ENCODE data around the gene ZFP36L2.
A peak's percentile ranks its signal among the peaks of the same experiment; 100 is the strongest.

ZFP36L2 gene

DNA sequence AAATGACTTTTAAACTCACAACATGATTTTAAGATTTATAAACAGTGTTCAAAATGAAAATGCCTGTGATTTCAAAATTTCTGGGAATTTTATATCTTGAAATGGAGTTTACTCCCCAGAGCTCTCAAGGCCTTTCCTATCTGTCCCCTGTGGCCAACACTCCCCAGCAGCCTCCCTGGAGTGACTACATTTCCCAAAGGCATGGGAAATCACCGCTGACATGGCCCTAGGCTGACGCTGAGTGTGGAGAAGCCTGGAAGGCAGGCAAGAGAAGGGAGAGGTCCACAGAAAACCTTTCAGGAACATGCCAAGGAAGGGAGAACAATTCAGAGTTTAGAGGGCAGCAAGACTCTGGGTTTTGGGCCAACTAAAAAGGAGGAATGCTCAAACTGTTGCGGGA is 20.2 kb upstream of the ZFP36L2 start:
- no peak for DNase-seq

DNA sequence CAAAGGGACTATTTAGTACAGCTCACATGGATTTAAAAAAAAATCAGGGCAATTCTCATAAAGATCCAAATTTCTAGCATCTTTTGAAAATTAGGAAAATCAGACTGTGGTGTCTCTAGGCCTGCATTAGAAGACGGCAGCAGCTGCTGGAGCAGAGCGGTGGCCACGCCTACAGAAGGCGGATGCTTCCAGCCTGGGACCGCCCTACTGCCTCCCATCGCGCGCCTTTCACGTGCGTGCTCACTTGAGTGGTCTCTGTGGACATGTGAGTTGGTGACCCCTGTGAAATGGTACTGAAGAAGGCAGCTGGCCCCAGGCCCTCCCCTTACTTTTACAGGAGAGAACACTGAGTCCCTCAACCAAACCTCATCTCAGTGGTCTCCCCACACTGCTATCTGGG is 15.2 kb upstream of the ZFP36L2 start:
- DNase-seq: no peak

DNA sequence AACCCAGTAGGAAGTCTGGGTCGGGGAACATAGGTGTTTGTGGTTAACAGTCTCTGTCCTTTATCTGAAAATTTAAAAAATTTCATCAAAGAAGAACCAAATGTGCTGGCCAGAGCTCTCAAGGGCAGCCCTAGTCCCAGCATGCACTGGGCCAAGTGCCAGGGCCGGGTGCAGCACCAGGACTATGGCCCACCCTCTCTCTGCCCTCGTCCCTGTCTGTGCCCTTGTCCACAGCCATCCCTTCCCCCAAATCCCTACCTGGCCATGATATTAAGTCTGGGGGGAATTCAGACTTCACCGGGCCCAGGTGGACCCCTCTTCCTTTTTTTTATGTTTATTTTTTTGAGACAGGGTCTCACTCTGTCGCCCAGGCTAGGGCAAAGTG is 14.4 kb upstream of the ZFP36L2 start:
- no peak for DNase-seq

DNA sequence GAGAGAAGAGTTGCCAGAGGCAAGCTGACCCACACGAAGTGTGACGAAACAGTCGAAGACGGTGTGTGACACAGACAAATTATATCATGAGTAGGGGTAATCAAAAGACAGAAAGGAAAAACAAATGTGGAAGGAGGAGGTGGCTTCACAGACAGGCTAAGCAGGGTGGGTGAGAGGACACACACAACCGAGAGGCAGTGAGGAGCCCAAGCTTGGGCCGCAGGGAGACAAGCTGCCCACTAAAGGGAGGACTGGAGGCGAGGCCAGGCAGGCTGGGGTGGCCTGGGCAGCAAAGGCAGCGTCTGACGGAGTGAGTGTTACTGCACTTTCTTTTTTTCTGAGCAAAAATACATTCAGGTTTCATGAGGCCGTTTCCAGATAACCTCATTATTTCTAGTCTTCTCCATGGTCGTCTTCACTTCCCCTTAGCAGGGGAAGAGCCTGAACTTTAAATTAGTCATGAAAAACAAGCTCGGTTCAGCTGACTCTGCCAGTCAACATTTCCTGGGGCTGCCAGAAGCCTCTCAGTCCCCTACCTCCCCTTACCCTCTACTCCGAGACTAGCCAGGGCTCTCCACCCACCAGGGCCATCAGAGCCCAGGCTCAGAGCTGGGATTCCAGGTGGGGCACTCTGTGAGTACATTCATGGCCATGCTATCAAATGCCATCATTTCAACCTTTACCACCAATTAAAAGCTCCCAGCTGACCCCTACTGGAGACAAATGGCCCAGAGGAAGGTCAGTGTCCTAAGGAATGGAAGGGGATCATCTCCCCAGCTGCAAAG is 13.8 kb upstream of the ZFP36L2 start:
- DNase-seq: no peak

DNA sequence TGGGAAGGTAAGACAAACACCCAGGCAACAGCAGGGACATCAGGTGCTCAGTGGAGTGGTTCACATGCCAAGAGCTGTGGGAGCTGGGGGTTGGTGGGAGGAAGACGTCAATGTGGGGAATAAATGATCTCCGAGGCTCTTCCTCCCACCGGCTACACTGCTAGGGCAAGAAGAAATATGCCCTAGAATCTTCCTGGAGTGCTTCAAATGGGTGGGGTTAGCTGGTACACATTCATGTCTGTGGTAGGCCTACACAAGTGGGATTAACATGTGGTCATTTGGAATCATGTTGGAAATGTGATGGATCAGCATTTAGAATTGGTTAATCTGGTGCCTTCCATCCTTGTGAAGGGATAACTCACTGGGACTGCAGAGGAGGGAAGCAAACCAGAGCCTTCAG is 12.4 kb upstream of the ZFP36L2 start:
- no peak for DNase-seq

DNA sequence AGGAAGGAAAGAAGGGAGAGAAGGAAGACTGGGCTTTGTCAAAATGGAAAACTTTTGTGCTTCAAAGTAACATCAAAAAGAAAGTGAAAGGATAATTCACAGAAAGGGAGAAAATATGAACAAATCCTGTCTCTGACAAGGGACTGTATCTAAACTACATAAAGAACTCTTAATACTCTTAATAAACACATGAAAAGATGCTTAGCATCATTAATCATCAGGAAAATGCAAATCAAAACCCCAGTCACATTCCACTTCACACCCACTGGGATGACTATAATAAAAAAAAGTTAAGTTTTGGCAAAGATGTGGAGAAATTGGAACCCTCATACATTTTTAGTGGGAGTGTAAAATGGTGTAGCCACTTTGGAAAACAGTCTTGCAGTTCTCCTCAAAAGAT is 11.8 kb upstream of the ZFP36L2 start:
- DNase-seq: no peak

DNA sequence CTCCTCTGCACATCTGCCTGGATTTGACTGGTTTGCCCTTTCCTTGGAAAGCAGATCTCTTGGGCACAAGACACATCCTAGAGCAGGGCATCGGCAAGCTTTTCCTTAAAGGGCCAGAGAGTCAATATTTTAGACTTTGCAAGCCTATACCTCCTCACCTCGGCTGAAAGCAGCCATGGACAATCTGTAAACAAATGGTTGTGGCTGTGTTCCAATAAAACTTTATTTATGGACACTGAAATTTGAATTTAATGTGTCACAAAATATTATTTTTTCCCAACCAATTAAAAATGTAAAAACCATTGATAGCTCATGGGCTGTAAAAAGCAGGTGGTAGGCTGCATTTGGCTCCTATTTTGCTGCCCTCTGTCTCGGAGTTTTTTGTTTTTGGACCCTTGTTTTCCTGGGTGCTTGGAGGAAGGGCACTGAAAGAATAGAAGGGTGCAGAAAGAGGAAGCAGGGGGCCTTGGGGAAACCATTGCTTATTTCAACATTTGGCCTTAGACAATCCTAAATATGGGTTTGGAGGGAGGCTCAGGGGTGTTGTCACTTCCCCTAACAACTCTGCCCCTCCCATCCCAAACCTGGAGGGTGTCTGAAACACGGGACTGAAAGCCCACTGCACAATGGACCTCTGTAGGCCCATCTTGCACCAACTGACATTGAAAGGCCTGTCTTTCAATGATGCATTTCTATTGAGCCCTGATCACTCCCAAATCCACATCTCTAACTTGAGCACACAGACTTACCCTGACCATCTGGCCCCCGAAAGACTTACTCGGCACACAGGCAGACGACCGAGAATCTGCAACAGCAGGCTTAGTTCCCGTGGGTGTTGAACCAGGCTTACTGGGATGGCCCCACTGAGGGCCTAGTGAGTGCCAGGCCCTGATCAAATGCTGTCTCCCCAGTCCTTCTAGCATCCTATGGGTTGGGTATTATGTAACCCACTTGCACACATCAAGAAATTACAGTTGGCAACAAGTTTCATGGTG is 7.1 kb upstream of the ZFP36L2 start:
- no peak for DNase-seq

DNA sequence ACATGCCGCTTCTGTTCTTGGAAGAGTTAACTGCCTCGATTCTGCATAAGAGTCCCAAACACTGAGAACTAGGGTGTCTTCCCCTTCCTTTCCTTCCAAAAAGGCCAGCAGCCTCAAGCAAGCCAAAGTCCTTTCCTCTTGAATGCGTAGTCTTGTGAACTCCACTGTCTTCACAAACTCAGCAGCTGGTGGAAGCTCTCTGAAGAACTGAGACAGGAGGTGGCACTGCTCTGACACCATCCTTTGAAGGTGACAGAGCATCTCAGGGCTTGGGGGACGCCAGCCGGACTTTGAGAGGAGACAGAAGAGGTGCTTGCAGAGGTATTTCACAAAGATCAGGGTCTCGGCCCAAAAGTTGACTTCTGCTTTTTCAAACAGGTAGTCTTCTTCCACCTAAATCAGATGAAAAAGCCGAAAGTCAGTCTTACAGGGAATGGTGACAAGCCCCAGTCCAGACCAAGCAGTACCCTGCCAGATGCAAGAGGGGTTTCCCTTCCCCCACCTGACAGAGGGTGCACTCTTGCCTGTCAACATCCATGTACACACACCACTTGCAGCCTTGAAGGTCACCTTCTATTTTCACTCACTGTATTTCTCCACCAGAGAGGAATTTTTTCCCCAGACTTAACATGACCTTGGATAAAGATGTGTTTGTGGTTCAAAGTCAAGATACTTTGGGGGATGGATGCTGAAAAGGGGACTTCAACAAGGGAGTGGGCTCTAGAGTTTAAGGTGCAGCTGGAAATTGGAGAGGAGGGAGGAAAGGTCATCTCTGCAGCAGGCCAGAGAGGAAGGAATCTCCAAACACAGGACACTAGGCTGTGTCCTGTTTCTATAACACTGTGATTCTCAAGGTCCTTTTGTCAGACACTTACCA is 4.8 kb upstream of the ZFP36L2 start:
- no peak for DNase-seq

DNA sequence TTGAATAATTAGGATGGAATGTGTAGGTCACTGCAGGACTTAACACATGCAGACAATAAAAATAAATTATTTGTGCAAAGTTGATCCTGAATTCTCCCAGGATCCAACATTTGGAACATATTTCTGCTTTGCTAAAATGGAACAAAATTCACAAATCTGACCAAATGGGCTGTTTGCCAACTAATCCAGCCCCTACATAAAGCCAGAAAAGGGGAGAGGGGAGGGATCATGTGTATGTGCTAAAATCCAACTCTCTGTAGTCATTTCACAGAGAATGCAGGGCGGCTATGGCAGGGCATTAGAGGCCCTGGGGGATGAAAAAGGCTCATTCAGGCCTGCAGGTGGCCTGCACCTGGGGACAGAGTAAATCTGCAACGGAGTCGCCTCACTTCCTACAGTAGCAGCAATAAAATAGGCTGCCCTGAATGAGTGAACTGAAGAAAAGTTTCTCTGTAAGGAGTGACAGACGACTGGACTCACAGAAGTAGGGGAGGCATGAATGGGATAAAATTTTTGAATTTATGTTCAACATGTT is 4.0 kb upstream of the ZFP36L2 start:
- DNase-seq: no peak

DNA sequence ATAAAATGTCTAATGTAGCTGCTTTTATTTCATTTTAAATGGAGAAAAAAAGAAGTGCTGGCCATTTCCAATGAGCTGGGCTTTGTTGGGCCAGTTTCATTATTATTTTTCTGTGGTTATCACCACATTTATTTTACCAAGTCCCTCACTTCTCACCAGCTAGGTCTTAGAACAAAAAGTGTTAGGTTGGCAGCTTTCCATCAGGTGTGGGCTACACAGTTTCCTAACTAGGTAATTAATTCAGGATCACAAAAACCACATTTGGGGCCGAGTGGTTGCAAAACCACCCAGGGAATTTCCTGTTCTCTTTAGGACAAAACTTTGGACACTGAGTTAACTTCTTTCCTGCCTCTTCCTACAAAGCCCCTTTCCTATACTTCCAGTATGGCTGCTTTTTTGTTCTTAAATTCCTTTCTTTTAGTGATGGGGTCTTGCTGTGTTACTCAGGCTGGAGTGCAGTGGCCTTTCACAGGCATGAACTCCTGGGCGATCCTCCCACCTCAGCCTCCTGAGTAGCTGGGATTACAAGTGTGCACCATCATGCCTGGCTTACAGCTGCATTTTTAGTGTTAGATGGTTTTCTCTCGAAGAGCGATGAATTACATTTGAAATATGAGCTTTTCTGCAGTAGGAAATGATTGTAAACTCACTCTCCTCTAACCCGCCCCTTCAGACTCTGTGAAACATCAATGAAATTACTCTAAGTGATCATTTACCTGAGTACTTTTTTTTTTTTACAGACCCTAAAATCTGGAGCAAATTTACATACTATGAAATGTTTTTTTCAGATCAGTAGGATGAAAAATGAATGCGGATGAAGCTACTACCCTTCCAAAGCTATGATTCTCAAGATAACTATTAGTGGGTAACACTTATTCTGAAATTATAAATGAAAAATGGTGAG is 2.6 kb upstream of the ZFP36L2 start:
- DNase-seq: no peak

DNA sequence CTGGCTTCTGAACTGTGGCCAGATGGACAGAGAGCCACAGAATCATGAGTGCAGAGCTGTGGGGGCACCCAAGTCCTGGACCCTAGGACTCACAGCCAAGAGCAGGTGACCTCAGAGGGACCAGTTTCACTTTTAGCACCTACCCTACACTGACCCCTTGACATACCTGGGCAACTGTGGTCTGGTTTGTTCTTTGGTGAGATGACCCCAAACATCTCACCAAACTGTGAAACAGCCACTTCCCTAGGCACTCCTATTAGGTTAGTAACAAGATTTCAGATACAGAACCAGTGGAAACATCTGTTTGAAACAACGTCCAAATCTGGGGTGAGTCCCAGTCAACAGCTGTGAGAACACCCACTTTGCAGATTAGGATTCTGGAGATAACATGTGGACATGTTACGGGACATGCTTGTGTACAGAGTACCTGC is 1.9 kb upstream of the ZFP36L2 start:
- no peak for DNase-seq

DNA sequence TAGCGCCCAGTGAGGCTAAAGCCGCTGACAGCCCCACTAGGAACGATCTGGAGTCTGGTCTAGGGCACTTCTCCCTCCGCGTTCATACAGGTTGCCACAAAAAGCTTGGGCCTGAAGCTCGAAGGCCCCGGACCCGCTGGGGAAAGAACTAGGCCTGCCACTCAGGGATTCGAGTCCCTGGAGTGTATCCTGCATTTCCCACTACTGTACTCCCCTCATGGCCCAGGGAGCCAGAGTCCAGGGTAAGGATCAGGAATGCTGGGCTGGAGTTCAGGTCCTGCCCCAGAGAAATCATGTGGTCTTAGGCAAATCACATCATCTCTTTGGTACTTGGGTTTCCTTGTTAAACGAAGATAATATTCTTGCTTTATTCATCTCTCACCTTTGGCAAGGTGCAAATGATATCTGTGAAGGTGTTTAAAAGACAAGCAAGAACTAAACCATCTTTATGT is 1.4 kb upstream of the ZFP36L2 start:
- DNase-seq: no peak

DNA sequence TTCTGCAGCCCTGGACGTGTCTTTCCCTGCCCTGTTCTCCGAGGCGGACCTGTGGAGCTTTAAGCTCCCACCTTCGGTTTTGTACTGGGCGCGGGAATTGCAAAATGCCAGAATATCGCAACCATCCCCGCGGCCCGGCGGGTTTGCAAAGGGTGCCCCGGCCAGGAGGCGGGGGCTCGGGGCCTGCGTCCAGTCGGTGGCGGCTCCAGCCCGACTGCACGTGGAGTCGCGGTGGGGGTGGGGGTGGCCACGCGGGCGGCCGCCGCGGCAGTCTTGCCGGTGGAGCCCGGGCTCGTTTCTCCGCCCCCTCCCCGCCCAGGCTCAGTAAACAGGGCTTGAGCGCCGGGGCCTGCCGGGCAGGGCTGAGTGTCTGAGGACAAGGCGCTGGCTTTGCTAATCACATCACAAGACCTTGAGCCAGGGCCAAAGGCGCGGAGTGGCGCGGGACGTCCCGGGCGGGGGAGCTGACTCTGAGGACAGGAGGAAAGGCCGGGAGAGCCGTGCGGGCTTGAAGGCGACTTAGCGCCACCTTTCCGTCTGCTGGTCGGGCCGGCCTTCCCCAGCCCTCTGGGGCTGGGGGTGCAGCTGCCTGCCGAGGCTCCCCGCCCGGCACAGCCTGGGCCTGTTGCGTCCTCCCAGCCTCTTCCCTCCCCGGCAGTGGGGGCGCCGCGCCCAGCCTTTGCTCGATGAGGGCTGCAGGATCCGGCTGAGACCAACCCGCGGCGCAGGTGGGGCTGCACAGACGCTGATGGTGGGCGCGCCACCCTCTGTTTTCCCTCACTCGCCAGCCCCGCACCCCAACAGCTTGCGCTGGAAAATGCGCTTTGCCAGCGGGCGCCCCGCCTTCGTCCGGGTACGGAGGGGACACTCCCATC is 786 bp upstream of the ZFP36L2 start:
- peak; percentile 48 for DNase-seq

DNA sequence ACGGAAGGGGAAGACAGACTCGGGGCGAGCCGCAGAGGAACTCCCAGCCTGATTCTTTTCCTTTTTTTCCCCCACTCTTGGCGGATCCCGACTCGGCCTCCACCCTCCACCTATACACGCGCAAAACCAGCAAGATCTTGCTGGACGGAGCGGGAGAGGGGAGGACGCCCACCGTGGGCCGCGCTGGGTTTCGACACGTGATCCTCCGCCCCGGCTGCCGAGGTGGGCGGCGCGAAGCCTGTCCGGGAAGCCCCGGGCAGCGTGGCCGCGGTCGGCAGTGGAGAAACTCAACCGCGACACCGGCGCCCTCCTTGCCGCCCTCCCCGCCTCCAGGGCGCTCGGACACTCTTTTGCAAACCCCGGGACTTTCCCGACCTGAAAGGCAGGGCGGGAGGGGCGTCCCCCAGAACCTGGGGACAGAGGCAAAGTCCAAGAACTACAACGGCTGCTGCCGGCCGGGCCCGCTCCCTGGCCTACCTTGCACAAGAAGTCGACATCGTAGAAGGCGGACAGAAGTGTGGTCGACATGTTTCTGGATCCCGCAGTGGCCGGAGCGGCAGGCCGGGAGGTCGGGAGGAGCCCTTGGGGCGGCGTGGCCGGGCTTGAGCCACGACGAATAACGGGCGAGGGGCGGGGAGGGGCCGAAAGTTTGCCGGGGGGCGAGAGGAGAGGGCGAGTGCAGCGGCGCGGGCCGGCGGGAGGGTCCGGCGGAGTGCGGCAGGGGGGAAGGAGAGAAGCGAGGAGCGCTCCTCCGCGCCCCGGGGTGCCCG is 433 bp downstream of the ZFP36L2 start:
- DNase-seq: peak; percentile 47

DNA sequence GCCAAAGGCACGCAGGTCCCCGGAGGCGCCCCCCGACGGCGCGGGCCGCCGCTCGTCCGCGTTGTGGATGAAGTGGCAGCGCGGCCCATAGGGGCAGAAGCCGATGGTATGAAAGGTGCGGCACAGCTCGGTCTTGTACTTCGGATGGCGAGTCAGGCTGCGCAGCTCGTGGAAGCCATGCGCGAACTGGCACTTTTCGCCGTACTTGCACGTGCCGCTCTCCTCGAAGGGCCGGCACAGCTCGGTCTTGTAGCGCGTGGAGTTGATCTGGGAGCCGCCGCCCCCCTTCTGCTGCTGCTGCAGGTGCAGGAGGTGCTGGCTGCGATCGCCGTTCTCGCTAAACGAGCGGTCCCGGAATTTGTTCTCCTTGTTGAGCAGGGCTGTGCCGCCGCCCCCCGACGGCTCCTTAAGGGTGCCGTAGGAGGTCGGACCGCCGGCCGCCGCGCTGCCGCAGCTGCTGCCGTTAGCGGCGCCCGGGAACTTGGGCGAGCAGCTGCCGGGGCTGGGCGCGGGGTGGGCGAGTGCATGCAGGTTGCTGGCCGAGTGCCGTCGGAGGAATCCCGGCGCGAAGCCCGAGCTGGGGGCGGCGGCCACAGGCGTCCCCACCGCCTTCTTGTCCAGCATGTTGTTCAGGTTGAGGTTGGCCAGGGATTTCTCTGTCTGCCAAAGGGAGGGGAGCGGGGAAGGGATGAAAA is 1.2 kb downstream of the ZFP36L2 start:
- DNase-seq: peak; percentile 62

DNA sequence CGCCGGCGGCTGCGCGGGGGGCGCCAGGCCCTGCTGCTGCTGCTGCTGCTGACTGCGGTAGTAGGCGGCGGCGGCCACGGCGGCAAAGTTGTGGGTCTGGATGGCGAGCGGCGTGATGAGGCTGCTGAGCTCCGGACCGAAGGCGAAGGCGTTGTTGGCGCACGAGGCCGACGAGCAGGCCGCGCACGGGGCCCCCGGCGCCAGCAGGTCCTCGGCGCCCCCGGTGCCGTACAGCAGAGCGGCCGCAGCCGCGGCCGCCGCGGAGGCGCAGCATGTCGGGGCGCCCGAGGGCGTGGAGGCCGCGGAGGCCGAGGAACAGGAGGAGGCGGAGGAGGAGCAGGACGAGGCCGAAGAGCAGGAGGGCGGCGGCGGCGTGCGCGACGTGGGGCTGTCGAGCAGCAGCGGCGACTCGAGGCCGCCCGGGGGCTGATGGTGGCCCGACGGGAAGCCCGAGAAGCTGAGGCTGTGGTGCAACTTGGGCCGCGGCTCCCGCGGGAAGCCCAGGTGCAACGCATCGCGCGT is 1.8 kb downstream of the ZFP36L2 start:
- DNase-seq: peak; percentile 38

DNA sequence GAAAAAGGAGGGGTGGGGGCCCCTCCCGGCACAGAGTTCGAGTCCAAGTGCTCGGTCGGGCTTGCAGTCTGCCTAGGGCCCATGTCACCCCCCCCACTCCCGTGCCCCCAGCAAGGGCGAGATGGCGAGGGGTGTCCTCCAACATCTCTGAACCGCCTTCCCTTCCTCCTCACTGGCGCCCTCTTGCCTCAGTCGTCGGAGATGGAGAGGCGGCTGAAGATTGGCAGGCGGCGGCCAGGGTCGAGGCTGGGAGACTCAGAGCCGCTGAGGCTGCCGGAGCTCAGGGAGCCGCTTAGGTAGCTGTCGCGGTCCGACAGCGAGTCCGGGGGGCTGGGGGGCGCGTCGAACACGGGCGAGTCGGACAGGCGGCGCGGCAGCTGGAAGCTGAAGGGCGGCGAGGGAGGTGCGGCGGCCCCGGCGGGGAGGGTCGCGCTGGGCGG is 2.3 kb downstream of the ZFP36L2 start:
- peak; percentile 64 for DNase-seq

DNA sequence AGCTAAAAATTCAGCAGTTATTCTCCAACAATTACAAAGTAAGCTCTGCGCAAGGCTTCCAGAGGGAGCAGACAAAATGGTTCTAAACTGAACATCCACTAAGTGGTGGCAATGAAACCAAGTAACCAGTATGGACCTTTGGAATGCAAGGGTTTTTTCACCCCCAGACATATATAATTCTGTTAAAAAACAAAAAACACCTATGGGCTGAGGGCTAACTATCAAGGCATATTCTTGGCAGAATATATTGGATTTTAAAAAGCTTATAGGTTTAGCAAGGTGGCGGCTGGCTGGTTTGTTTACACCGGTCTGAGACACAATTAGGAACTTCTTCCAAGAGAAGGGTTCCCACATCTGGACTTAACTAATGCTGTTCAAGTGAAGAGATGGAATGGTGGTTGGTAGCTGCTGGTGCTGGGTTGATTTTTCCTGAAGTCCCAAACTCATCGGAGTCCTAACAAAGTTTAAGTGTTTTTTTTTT is 2.8 kb downstream of the ZFP36L2 start:
- no peak for DNase-seq
